Measurements from ENCODE around the gene AOPEP.

AOPEP gene

GRCh38 chr9:94796687-94797086 is 70.2 kb downstream of the AOPEP start:
- DNase-seq = no peak

DNA sequence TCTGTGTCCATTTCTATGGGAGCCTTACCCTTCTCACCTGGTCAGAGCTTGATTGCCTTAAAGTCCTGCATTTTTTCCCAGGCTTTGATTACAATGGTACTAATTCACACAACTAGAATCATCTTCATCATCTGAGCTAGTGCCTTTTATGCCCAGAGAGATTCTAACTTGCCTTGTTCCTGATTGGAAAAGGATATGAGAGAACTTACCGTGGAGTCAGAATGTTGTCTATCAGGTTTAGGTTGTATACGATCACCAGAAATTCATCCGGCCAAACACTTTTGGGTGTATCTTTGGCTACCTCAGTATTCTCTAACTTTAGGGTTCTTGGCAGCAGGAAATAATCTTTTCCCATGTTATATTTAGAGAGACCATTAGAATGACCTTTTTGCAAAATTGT is 71.7 kb downstream of the AOPEP start:
- no peak for DNase-seq

- no peak for DNase-seq
Measured at GRCh38 chr9:94798708-94799107, 72.2 kb downstream of the AOPEP start.

GRCh38 chr9:94799578-94800264 is 73.2 kb downstream of the AOPEP start:
- no peak for DNase-seq

DNA sequence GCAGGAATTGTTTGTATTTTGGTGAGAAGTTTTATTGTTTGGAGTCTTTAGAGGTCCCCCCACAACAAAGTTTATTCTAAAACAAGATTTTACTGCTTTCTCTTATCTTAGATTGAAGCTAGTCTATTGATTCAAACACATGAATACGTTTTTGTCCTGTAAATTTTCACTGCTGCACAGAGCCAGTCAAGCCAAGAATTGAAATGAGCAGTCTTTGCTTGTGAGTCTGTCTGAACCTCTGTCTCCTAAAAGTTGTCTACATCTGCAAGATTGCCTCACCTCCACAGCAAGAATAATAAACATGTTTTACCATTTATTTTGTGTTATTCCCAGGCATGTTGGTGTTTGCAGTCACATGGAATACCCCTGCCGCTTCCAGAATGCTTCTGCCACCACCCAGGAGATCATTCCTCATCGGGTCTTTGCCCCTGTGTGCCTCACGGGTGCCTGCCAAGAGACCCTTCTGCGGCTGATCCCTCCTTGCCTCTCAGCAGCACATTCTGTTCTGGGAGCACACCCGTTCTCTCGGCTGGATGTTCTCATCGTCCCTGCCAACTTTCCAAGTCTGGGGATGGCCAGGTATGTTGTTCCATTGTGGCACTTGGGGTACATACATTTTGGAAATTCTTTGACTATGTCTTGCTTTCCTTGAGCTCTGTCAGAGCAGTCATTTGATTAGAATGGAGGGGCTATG is 74.1 kb downstream of the AOPEP start:
- DNase-seq = no peak

- DNase-seq = no peak
Measured at GRCh38 chr9:94801234-94801633, 74.7 kb downstream of the AOPEP start.

DNA sequence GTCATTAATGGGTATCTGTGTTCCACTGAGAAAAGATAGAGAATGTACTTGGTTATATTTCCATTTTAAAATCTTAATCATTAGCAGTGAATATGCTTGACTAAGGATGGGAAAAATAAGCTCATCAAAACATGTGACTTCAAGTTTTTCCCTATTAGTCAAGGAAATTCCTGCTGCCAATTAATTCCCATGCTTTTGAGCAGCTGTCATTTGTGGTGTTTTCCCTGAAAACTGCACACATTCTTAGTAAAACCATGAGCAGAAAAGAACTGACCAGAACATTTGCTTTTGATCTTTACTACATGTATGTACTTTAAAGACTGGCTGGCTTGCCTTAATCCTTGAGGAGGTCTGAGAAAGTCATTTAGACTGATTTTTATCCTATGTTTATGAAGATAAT is 75.2 kb downstream of the AOPEP start:
- DNase-seq = no peak

DNA sequence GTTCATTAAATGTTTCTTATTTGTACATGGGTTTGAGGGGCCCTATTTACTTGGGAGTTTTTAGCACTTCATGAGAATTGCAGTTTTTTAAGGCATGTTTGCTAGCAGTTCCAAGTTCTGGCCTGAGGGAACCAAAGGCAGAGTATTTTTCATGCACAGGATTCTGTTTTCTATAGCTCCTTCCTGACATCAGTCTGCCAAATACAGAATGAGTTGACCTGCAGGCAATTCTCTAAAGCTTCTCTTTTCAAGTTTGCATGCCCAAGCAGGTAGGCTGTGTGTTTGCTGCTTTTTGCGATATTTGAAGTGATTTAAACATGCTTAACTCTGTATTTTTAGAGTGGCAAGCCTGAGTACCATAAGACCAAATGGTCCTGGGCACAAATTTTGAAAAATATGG is 75.8 kb downstream of the AOPEP start:
- DNase-seq = no peak

- DNase-seq = no peak
Measured at GRCh38 chr9:94802793-94803192, 76.3 kb downstream of the AOPEP start.

DNA sequence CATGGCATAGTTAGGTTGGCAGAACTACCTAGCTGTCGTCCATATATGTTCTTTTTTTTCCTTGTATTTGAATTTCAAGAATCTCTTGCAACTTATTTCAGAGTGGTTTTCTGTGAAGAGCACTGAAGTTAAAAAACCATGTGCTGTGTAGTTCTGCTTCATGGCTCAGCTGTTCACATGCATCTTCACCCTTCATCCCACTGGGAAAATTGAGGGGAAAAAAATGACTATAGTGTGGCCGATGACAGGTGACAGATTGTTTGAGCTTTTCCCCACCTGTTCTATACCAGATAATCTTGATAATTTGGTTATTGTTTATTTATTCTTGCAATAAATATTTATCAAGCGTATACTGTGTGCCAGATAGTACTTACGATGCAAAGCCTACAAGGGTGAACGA is 77.8 kb downstream of the AOPEP start:
- no peak for DNase-seq

DNA sequence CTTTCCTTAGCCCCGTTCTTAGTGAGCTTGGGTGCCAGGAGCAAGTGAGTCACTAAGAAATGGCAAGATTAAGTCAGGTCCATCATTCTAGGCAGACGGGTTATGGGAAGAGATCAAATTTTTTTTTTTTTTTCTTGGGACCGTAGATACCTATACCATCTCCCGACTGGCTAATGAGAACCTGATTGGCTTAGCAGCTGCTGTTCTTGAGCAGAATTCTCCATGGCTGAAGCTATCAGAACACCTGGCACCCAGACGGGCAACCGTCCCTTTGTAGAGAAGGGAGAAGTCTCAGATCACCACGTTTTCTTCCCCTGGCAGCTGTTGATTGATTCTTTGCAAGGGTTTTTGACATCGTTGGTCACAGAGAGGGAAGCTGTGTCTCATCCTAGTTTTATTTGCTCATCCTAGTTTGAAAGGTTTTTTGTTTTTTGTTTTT is 78.6 kb downstream of the AOPEP start:
- no peak for DNase-seq

- peak; percentile 53 for DNase-seq
Measured at GRCh38 chr9:94805585-94805984, 79.1 kb downstream of the AOPEP start.

DNA sequence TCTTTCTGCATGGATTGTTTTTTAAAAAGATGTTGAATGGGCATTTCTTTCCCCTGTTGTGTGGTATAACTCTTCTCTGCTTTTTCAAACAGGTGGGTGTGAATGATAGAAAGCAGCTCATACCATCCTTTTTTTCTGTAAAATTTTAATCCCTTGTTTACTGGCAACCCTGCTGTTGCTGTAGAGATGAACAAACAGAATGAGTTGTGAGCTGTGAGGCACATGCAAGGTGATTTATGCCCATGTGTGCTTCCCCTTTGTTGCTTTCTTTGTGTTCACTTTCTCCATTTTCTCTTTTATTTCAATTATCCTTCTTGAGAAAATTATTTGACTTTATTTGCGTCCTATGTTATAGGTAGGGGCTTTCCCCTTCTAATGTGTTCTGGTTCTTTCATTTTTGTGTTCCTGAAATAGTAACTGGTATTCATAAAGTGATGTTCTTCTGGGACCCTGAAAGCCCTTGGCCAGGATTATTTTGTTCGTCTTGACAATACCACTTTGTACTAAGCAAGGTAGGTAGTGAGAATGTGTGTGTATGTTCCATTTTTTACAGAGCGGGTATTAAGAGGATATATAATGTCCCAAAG is 79.9 kb downstream of the AOPEP start:
- DNase-seq = no peak

- DNase-seq = no peak
Measured at GRCh38 chr9:94807556-94807955, 81.1 kb downstream of the AOPEP start.

- no peak for DNase-seq
Measured at GRCh38 chr9:94808926-94809700, 82.6 kb downstream of the AOPEP start.

DNA sequence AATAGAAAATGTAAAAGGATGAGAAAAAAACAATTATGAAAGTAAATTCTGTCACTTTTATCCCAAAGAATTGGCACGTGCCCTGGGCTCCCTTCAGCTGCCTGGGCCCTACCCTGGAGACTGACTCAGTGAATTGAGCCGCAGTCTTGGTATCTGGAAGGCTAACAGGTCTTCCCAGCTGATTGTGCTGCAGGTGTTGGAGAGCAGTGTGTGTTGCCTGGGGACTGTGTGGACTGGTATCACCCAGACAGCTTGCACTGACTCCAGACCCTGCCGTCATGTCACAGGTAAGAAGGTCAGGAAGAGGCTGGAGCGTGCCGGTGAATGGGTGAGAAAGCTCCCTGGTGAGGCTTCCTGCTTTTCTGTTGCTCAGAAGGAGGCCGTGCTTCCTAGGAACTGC is 83.3 kb downstream of the AOPEP start:
- DNase-seq = no peak

- no peak for DNase-seq
Measured at GRCh38 chr9:94811074-94811473, 84.6 kb downstream of the AOPEP start.

DNA sequence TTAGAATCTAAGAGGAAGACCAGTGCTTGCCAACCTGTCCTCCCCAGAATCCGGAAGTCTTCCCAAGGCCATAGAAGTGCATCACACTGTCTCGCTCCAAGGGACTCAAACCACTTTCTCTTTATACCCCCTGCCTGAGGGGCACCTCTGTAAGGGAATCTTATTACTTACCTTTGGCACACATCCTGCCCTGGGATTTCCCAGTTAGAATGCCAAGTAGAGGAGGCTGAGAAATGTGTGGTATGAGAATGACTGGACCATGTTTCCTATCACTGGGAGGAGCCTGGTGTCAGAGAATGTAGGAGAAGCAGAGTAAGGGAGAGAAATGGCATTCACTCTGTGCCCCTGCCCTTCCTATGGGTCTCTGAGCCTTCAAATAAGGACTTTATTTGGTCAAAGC is 85.8 kb downstream of the AOPEP start:
- no peak for DNase-seq

DNA sequence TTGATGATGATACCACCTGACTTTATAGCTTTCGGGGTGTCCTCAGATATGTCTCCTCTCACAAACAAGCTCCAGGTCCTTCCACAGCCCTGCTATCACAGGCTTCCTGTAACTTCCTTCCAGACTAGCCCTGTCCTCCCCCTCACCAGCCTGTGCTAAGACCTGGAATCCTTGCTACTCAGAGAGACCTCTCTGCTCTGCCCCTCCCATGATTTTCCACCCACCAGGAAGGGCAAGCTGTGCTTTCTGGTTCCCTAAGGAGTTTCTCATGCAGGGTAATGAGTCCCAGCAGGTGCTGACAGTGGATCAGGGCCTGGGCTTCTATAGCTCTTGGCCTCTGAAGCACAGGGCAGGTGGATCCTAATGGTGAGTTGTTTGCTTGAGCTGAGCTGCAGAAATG is 86.9 kb downstream of the AOPEP start:
- DNase-seq = no peak

DNA sequence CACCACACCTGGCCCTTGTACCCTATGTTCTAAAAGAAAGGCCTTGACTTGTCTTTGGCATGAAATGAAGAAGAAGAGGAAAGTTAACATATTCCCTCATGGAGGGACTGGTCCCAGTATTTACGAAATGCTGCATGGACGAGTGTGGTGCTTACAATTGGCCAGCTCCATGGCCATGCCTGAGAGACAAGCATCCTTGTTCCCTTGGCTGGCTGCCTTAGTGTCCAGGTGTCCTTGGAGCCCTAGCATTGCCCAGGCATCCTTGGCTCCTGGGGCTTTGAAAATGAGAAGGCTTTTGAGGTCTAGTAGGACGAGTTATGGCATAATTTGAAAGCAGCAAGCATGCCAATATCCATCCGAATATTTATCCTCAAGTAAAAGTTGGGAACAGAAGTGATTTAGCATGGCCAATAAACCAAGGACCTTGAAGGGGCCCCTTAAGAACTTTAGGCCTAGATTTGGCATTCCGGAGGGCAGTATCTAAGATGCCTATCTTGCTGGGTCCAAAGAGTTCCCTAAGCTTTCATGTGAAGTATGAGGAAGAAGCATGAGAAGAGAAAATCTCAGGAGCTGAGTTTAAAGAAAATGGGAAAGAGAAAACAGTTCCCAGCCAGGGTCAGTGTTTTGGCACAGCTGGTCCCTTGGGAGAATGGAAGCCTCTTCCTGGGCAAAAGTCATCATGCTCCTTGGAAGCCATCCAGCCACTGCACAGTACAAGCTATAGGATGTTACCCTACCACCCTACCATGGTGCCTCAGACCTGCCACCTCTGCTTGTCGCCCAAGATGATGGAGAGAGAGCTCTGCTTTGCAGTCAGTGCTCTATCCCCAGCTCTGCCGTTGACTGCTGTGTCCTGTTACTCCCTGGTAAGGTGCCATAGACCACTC is 91.0 kb downstream of the AOPEP start:
- no peak for DNase-seq

DNA sequence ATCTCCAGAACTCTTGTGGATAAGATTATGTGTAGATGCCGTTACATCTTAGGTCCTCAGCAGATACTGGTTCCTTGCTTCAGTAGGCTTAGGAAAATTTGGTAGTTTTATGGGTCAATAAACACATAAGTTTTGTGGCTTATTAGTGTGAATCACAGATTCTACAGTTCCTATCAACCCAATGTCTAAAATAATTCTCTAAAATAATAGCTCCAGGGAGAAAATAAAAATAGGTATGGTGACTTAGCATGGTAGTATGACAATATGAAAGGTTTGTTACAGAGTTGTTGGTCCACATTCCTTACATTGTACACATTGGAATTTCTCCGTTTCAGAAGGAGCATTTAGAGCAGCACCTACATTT is 91.7 kb downstream of the AOPEP start:
- no peak for DNase-seq

DNA sequence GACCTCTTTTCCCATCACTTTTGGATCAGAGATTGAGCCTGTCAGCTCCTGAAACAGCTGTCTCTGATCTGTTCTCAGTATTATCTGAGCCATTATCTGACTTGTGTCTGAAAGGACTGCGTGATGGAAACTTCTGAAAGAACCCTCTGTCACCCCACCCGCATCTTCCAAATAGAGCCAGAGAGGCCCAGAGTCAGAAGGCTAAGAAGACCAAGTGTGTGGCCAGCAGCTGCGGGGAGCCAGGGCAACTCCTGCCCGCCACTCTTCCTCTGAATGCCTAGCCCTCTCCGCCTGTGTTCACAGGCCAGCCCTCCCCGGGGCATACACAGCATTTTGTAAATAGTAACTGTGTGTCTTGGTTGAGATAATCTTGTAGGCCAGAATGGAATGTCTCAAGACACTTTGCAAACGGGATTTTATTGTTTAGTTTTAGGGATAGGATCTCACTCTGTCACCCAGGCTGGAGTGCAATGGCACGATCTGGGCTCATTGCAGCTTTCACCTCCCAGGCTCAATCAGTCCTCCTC is 92.7 kb downstream of the AOPEP start:
- no peak for DNase-seq

Measured in hematopoietic multipotent progenitor cell treated with erythropoietin and hydrocortisone succinate and interleukin-3 and kit ligand, for 8 days (in vitro differentiated cells).